Brain pericyte (primary cell): ENCODE results near the gene GPR61.

Experiments used
- DNase-seq: peaks from one replicate; pipeline ENCODE4 v3.0.0-alpha.2; 2012; ENCODE audit warnings: low read depth, low spot score

Gene GPR61

DNA sequence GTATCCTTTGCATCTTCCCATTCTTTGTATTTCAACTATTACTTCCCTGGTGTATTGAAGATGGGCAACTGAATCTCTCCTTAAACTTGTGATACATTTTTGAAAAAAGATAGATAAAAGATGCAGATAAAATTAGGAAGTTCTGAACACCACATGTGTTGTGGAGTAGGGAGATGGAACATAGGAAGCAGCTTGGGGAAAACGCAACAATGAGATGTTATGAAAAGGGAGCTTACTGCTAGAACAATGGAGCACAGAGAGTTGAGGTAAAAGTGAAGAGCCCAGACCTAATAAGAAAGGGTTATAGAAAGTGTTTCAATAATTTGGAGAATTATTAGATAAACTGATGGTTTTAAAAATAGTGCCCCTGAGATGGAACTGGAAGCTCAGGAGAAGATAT is 29.7 kb downstream of the GPR61 start:
- DNase-seq, result no peak

DNA sequence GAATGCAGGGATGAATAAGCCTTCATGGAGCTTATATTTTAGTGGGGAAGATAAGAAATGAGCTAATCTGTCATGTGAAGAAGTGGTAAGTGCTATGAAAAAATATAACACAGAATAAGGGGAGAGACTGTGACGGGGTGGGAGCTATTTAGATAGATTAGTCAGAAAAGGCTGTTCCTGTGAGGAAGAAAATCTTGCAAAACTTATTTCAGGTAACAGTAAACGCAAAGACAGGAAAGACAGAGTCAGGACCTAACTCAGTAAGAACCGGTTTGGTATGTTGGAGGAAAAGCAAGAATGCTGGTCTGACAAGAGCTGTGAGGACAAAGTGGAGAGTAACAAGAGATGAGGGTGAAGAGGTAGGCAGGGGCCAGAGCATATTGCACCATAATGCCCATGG is 30.7 kb downstream of the GPR61 start:
- no peak for DNase-seq

DNA sequence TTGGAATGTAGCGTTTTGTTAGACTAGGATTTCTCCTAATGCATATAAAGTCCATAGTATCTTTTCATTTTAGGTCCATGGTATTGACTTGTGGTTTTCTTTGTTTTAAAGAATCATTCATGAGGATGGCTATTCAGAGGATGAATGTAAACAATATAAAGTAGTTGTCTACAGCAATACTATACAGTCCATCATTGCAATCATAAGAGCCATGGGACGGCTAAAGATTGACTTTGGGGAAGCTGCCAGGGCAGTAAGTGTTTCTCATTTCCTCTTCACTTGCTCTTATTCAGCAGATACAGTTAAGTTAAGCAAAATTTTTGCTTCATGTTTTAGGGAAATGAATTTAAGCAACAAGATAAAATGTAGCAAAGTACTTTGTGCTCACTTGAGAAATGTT is 34.1 kb downstream of the GPR61 start:
- no peak for DNase-seq

DNA sequence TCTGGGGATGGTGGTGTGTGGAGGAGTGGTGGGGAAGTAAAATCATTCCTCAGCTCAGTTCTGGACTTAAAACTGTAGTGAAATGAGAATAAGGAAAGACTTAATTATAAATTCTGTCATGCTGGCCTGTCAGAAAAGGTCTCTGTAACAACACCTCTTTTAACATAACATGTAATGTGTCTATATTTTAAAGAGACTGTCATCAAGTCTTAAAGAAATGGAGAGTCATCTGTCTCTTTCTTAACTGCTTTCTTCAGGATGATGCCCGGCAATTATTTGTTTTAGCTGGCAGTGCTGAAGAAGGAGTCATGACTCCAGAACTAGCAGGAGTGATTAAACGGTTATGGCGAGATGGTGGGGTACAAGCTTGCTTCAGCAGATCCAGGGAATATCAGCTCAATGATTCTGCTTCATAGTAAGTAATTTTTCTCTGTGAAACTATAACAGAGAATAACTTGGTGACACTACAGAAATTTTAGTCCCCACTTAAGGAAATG is 39.3 kb downstream of the GPR61 start:
- DNase-seq, result no peak

DNA sequence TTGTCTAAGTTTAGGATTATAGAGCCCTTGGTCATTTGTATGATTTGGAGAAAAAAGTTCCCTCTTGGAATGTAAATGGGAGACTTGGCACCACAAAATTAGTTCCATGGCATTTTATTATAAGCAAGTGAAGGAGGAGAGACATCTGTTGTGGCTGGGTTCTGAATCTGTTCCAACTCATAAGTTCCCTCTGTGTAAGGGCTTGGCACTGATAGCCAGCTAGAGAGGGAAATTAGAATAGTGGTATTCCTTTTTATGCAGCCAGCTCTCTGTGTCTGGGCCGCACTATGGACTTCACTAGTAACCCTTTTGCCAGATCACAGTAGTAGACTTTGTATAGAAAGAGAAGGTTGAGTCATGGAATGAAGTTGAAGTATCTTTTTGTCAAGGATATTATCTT is 39.8 kb downstream of the GPR61 start:
- DNase-seq, result no peak

DNA sequence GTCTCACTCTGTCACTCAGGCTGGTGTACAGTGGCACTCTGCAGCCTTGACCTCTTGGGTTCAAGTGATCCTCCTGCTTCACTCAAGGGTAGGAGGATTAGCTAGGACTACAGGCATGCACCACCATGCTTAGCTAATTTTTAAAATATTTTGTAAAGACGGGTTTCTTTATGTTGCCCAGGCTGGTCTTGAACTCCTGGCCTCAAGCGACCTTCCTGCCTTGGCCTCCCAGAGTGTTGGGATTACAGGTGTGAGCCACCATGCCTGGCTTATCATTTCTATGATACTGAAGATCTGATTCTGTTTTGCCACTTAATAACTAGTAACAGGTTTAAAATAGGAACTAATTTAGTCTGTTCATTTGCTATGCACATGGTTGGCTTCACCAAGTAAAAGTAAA is 42.3 kb downstream of the GPR61 start:
- no peak for DNase-seq

DNA sequence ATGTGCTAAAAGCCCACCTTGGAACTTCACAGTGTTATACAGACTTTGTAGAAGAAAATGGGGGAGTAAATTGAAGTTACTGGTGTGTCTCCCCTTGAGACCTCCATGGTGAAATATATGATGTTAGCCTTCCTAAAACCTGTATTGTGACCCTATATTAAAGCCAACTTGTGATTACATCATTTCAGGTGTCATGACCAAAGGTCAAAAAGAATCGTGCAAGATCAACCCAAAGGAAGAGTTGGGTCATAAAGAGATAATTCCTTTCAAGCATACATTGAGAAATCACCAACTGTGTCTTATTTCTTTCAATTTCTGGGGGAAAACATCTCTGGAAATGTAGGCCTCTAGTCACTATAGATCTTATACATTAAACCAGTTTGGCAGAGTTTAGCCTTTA is 45.1 kb downstream of the GPR61 start:
- DNase-seq, result no peak

DNA sequence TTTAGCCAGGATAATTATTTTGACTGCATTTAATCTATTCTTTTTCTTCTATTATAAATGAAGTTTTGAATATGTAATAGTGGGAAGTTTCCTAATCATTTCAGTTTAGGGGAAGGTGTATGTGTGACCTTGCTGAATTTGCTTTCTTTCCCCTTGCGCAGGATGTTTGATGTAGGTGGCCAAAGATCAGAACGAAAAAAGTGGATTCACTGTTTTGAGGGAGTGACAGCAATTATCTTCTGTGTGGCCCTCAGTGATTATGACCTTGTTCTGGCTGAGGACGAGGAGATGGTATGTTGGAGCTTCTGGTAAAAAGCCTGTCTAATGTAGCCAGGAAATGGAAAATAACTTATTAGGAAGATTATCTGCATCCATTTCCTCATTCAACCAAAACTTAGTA is 46.4 kb downstream of the GPR61 start:
- DNase-seq, result no peak

DNA sequence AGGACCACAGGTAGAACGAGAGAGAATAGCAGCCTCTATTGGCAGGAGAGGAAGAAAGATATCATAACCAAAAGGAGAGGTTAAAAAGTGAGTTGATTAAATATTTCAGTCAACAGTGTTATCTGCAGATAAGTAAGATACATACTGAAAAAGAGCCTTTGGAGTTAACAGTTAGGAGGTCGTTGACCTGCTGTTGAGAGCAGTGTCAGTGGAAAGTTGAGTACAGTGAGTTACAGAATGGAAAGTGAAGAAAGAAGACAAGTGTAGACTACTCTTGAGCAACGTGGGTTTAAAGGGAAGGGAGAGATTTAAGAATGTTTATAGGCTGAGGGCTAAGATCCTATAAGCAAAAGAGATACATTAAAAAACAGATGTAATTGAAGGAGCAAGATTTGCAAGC is 49.5 kb downstream of the GPR61 start:
- DNase-seq, result no peak

DNA sequence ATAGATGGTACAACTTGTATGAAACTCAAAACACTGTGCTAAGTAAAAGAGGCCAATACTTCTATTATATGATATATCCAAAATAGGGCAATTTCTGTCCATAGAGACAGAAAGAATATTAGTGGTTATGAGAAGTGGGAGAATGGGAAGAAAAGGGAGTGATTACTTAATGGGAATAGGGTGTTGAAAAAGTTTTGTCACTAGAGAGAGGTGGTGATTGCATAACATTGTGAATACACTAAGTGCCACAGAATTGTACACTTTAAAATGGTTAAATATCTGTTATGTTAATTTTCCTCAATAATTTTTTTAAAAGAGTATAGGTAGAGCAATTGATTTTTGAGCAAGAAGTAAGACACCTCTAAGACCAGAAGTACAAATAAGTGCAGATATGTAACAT is 50.0 kb downstream of the GPR61 start:
- no peak for DNase-seq

DNA sequence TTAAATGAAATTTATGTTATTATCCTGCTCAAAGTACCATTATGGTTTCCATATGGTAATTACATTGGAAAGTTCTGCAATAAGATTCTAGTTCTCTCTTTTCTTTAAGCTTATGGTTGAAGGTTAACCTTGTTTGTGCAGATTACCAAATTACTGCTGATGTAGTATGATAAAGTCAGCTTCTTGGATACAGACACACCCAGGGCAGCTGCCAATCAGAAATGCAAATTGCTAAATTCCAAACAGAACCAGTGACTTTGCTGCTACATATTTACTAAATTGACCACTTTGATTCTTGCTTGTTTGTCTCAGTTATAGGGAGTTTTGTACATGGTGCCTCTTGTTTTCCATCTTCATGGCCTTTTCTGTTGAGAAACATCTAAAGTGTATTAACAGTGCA is 53.2 kb downstream of the GPR61 start:
- DNase-seq, result no peak

DNA sequence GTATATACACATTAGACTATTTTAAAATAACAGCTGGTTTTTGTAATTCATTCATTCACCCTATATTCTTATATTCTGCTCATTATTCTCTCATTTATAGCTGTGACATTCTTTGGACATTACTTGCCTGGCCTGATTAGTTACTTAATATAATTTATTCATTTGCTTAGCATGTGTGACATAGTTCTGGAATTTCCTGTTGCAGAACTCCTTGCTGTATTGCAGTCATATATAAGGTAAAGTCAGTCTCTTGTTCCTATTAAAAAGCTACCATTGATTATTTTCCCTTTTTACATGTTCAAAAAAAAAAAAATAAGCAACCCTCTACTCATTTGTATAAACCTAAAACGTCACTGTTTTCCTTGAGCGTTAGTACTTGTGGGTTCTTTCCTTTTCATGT is 55.9 kb downstream of the GPR61 start:
- DNase-seq, result no peak
